Measurements from ENCODE around the gene MRPS34. TPM values are rescaled to one million over a fixed set of nuclear protein-coding genes. Genes with fewer than 3 reads are reported as not detected.

Gene MRPS34
- total RNA-seq, 1 experiment from 2014 or later = 247 TPM

GRCh38 chr16:1766231-1766630 is 6.7 kb downstream of the MRPS34 start:
- no peak overlapping the region for H3K4me3 ChIP-seq (ENCODE audit: low read depth, low read length, poor library complexity, severe bottlenecking)
- TF ChIP-seq CTCF (conservative IDR thresholded peaks at IDR 0.05; ENCODE audit: low read depth, low read length) (no peak), EZH2 (IDR thresholded peaks at IDR 0.05; ENCODE audit: borderline replicate concordance, low read depth, low read length, poor library complexity, severe bottlenecking) (no peak)
- no peaks in the 10 kb centered on the region for H3K27me3 ChIP-seq (replicated peaks; ENCODE audit: insufficient read depth, low read depth, low read length, poor library complexity)
- H3K9me3 ChIP-seq (ENCODE audit: low read depth, low read length, poor library complexity, severe bottlenecking) = no peaks in the 10 kb centered on the region
- ChIA-PET POLR2A (ENCODE audit: low non-redundant PET) (no interaction called here), CTCF (no interaction called here)
- intact Hi-C loops (cut with micrococcal nuclease; ENCODE audit: unreplicated experiment) = no loop called here
- peaks cover 4% of the 10 kb centered on the region for H3K4me1 ChIP-seq (ENCODE audit: insufficient read depth, low read length, poor library complexity, severe bottlenecking)
- DNase-seq (ENCODE audit: low spot score) = no peak
- H3K27ac ChIP-seq (ENCODE audit: low read depth, low read length, poor library complexity, severe bottlenecking) = no peak overlapping the region
- H3K36me3 ChIP-seq (ENCODE audit: insufficient read depth, low read length, poor library complexity, severe bottlenecking) = peaks cover 20% of the 10 kb centered on the region
- BruUV-seq (replicated peaks) = no TSS peak

- Histone ChIP-seq H3K4me1 (ENCODE audit: insufficient read depth, low read length, poor library complexity, severe bottlenecking) (peaks cover 4% of the 10 kb centered on the region), H3K9me3 (ENCODE audit: low read depth, low read length, poor library complexity, severe bottlenecking) (no peaks in the 10 kb centered on the region), H3K27ac (ENCODE audit: low read depth, low read length, poor library complexity, severe bottlenecking) (no peak overlapping the region), H3K27me3 (replicated peaks; ENCODE audit: insufficient read depth, low read depth, low read length, poor library complexity) (no peaks in the 10 kb centered on the region), H3K4me3 (ENCODE audit: low read depth, low read length, poor library complexity, severe bottlenecking) (no peak overlapping the region), H3K36me3 (ENCODE audit: insufficient read depth, low read length, poor library complexity, severe bottlenecking) (peaks cover 22% of the 10 kb centered on the region)
- BruUV-seq (replicated peaks) = no TSS peak
- no peak for DNase-seq (ENCODE audit: low spot score)
- TF ChIP-seq CTCF (conservative IDR thresholded peaks at IDR 0.05; ENCODE audit: low read depth, low read length) (no peak), EZH2 (IDR thresholded peaks at IDR 0.05; ENCODE audit: borderline replicate concordance, low read depth, low read length, poor library complexity, severe bottlenecking) (no peak)
- POLR2A ChIA-PET (ENCODE audit: low non-redundant PET) = no interaction called here
- CTCF ChIA-PET = no interaction called here
- intact Hi-C loops (cut with micrococcal nuclease; ENCODE audit: unreplicated experiment) = no loop called here
Measured at GRCh38 chr16:1765826-1766225, 7.1 kb downstream of the MRPS34 start.

- intact Hi-C loops (cut with micrococcal nuclease; ENCODE audit: unreplicated experiment) = no loop called here
- Histone ChIP-seq H3K27ac (ENCODE audit: low read depth, low read length, poor library complexity, severe bottlenecking) (no peak overlapping the region), H3K36me3 (ENCODE audit: insufficient read depth, low read length, poor library complexity, severe bottlenecking) (peaks cover 24% of the 10 kb centered on the region), H3K27me3 (replicated peaks; ENCODE audit: insufficient read depth, low read depth, low read length, poor library complexity) (no peaks in the 10 kb centered on the region), H3K4me3 (ENCODE audit: low read depth, low read length, poor library complexity, severe bottlenecking) (no peak overlapping the region), H3K9me3 (ENCODE audit: low read depth, low read length, poor library complexity, severe bottlenecking) (no peaks in the 10 kb centered on the region), H3K4me1 (ENCODE audit: insufficient read depth, low read length, poor library complexity, severe bottlenecking) (peaks cover under 1% of the 10 kb centered on the region)
- DNase-seq (ENCODE audit: low spot score) = no peak
- TF ChIP-seq CTCF (conservative IDR thresholded peaks at IDR 0.05; ENCODE audit: low read depth, low read length) = no peak
- no peak for TF ChIP-seq EZH2 (IDR thresholded peaks at IDR 0.05; ENCODE audit: borderline replicate concordance, low read depth, low read length, poor library complexity, severe bottlenecking)
- no TSS peak for BruUV-seq (replicated peaks)
- POLR2A ChIA-PET (ENCODE audit: low non-redundant PET) = no interaction called here
- CTCF ChIA-PET = no interaction called here
Measured at GRCh38 chr16:1764971-1765370, 8.0 kb downstream of the MRPS34 start.
